AG09319 (cell line): ENCODE measurements around the gene WFS1.
A peak's percentile ranks its signal among the peaks of the same experiment; 100 is the strongest.

Experiments used
- DNase-seq: peaks from one replicate; pipeline ENCODE4 v3.0.0-alpha.2; 2010; ENCODE audit warnings: low read depth; ENCODE audit errors: extremely low read depth
- TF ChIP-seq, protein P1 (sequence below): IDR thresholded peaks from 2 replicates; pipeline ENCODE4 v1.5.1; 2011; ENCODE audit warnings: low read depth, mild to moderate bottlenecking, inconsistent platforms, low read length, moderate library complexity

WFS1 gene

DNA sequence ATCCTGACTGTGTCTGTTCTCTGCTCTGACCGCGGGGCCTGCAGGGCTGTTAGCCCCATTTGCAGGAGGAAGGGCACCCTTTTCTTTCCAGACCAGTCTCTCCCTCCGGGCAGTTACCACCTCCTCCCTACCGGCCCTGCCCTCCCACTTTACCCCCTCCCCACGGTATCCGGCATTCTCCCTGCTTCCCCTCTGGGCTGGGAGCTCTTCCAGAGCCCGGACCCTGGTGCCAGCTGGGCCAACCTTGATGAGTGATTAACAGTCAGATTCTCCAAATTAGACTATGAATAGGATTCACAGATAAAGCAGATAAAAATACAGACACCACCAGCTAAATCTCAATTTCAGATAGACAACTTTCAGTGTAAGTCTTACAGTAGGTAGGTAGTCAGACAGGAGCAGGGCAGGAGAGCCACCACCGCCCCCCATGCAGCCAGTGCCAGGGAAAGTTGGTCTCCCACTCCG lies 23.4 kb upstream of the WFS1 start:
- TF ChIP-seq, protein P1, sequence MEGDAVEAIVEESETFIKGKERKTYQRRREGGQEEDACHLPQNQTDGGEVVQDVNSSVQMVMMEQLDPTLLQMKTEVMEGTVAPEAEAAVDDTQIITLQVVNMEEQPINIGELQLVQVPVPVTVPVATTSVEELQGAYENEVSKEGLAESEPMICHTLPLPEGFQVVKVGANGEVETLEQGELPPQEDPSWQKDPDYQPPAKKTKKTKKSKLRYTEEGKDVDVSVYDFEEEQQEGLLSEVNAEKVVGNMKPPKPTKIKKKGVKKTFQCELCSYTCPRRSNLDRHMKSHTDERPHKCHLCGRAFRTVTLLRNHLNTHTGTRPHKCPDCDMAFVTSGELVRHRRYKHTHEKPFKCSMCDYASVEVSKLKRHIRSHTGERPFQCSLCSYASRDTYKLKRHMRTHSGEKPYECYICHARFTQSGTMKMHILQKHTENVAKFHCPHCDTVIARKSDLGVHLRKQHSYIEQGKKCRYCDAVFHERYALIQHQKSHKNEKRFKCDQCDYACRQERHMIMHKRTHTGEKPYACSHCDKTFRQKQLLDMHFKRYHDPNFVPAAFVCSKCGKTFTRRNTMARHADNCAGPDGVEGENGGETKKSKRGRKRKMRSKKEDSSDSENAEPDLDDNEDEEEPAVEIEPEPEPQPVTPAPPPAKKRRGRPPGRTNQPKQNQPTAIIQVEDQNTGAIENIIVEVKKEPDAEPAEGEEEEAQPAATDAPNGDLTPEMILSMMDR = no peak
- DNase-seq = no peak

DNA sequence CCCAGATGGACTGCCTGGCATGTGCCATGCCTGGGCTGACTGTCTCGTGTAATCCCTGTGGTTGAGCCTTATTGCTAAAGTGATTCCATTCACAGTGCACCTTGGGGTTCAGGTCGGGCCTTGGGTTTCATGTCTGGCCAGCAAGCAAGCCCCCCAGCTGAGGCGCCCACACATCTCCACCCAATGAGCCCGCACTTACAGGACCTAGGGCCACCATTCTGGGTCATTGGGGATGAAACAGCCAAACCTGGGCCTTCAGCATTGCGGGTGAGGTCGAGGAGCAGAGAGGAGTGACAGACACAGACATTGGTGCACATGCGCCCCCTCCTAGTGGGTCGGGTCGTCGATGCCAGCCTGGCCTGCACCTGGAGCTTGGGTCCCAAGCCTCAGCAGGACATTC lies 21.3 kb upstream of the WFS1 start:
- DNase-seq = no peak
- TF ChIP-seq, protein P1 = no peak

DNA sequence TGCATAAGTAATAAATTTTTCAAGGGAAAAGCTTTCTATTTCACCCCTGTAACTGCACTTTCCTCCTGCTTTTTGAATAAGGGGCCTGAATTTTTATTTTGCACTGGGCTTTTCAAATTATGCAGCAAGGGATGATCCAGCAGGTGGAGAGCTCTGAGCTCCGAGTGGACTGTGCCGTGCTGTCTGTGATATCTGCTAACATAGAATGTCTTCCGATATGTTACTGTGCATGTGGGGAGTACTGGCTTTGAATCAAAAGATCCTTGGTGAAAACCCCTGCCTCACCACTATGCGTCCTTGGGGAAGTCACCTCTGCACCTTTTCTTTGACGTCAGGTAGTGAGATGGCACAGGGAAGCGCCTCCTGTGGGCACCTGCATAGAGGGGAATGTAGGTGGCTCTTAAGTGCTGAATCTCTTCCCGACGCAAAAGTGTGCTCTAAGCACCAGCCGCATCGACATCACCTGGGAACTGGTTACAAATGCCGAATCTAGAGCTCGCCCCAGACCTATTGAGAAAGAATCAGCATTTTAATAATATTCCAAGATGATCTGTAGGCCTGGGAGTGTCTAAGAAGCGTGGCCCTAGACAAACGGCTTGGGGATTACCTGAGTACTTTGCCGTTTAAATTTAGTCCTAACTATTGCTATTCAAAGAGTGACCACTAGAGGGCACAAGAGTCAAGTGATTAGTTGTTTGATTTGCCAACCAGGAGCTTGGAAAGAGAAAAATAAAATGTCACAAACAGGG lies 19.2 kb upstream of the WFS1 start:
- TF ChIP-seq, protein P1 = peak; percentile 72
- no peak for DNase-seq

DNA sequence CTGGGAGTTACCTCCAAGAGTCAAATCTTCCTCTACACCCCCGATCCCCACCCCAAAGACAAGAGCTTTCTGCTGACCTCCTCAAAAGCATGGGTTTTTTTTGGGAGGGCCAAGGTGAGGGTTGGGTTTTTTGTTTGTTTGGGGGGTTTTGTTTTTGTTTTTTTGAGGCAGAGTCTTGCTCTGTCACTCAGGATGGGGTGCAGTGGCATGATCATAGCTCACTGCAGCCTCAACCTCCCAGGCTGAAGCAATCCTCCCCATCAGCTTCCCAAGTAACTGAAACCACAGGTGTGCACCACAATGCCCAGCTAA lies 18.7 kb upstream of the WFS1 start:
- no peak for DNase-seq
- TF ChIP-seq, protein P1 = no peak

DNA sequence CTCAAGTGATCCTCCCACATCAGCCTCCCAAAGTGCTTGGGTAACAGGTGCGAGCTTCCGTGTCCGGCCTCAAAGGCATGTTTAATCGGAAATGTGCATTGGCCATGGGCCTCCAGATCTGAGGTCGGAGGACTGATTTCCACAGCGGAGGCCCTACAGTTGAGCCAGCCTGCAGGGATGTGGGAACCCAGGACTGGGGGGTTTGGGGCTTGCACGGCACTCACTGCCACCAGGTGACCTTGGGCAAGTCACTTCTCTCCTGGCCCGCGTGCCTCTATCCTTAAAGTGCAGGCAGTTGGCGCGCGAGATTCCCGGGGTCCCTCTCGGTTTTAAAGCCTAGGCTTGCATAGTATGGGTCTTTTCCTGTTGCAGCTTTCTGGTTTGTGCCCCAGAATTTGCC lies 18.3 kb upstream of the WFS1 start:
- no peak for DNase-seq
- TF ChIP-seq, protein P1 = no peak

DNA sequence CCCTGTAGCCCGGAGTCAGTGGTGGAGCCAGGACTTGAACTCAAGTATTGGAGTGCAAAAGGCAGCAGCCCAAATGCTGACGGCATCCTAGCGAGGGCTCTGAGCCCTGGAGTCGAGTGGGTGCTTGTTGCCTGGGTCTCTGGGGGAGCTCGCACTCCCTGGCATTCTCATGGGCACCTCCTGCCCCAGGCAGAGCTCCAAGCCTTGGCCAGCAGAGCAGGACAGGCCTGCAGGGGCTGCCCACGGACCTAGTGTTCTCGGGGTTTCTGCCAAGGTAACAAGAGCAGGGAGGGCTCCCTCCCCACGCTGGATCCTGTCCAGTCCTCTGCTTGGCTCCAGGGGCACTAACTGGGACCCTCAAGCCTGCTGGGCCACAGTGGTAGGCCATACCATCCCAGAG lies 17.6 kb upstream of the WFS1 start:
- DNase-seq = no peak
- TF ChIP-seq, protein P1 = no peak

DNA sequence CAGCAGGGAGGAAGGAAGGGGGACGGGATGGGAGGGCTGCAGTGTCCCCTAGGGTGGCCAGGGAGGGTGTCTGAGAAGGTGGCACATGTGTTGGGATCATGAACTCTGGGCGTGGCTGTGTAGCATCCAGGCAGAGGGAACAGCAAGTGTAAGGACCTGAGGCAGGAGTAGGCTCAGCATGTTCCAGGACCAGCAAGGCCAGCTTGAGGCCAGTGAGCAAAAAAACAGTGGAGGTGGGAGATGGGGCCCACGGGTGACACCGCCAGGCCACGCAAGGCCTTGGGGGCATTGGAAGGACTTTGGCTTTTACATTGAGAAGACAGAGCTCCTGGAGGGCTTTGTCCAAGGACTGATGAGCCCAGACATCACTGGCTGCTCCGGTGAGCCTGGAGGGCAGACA lies 16.5 kb upstream of the WFS1 start:
- no peak for DNase-seq
- TF ChIP-seq, protein P1 = no peak
